ENCODE results near the gene MEGF6. TPM values are rescaled to one million over a fixed set of nuclear protein-coding genes. Genes with fewer than 3 reads are reported as not detected.

MEGF6 gene
- total and polyA plus RNA-seq, 12 donors = 1.8 to 14.1 (median 7.0) TPM

- peak in 6 of 8 donors; percentile 11 to 43 (median 34) for ATAC-seq
- intact Hi-C loops (cut with DNase I) = no loop called here
- DNase-seq = peak in 1 of 2 donors; percentile 22
These were observed 150.6 kb downstream of the MEGF6 start for GRCh38 chr1:3460672-3461131.

DNA sequence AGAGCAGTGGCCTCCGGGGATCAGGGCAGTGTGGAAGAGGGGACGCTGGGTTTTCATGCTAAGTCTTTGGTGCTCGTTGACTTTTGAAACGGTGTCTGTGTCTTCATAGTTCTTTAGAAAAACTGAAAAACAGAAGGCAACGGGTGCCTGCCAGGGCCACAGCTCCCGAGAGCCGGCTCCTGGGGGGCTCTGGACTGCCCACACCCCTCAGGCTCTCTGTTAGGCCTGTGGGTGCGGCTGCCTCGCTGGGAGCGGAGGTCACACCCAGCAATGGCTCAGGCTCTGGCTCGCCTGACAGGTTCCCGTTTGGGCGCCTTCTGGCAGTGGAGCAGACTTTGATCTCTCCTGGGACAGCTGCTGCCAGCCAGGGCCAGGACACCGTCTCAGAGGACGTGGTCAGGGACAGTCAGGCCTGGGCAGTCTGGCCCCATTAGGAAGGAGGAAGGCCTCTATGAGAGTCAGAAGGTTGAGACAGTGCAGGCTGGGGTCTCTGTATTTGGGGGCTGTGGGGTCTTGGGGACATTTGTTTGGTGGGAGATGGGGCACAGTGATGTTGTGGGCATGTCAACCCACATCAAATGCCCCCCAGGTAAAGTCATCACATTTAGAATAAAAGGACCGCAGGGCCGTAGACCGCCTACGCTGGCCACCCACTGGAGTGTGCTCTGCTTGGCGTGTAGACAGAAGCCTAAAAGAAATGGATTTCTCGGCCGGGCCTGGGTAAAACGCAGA lies 151.2 kb downstream of the MEGF6 start:
- H3K4me1 ChIP-seq = peaks cover 6 to 35% (median 20%) of the 10 kb centered on the region in 9 donors
- intact Hi-C loops (cut with DNase I) = loop anchor here in 1 of 10 donors (10.0 kb wide), 1 partner anchor 265 kb away; no protein-coding TSS in a partner anchor
- H3K27ac ChIP-seq = peak overlapping the region in 1 of 10 donors; percentile 48
- ATAC-seq = peak in 3 of 8 donors; percentile 12 to 49 (median 38)
- H3K36me3 ChIP-seq = no peaks in the 10 kb centered on the region
- 73 to 84% methylated on average over 23 of the region's 23 CpGs for WGBS, 2 donors
- H3K4me3 ChIP-seq = no peak overlapping the region
- H3K27me3 ChIP-seq = peaks cover 0 to 5% (median 0%) of the 10 kb centered on the region in 7 donors
- H3K9me3 ChIP-seq = no peaks in the 10 kb centered on the region
- DNase-seq = peak in 1 of 2 donors; percentile 22
- TF ChIP-seq CTCF (IDR thresholded peaks at IDR 0.05) = no peak

More at GRCh38 chr1:3460672-3461131, 150.6 kb downstream of the MEGF6 start:
- H3K4me1 ChIP-seq = peaks cover 5 to 33% (median 17%) of the 10 kb centered on the region in 9 donors
- no peaks in the 10 kb centered on the region for H3K36me3 ChIP-seq
- WGBS, 2 donors = 49 to 54% methylated on average over 14 of the region's 14 CpGs
- H3K4me3 ChIP-seq = no peak overlapping the region
- H3K27ac ChIP-seq = peak overlapping the region in 1 of 10 donors; percentile 48
- H3K9me3 ChIP-seq = no peaks in the 10 kb centered on the region
- no peak for TF ChIP-seq CTCF (IDR thresholded peaks at IDR 0.05)
- no peaks in the 10 kb centered on the region for H3K27me3 ChIP-seq

DNA sequence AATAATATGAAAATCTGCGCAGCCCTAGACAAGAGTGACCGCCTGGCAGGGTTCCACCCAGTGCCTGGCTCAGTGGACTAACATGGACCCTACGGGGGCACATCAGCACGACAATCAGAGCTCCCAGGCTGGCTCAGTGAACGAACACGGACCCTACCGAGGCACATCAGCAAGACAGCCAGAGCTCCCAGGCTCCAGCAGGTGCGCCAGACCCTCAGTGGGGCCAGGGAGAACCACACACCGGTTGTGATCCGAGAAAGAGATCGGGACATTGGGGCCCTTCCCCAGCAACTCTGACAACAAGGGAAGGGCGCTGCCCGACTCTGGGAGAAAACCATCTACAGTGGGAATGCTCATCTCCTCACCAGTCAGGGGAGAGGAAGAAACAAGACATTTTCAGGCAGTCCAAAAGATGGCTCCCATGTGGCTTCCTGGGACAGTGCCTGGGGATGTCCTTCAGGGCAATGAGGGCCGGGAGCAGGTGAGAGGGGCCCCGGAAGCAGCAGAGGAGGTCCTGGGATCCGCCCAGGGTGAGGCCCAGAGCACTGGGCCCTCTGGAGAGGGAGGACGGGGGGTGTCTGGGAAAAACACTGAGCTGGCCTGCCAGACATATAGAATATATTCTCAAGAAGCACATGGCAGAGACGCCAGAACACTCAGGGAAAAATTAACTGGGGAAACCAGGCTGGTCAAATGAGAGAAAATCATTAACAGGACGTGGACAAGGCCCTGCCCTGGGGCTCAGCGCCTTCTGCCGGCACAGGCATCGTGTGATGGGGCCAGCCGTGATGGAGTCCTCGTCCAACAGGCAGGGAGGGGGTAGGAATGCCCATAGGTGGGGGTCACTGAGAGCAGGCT lies 152.0 kb downstream of the MEGF6 start:
- no peak for TF ChIP-seq CTCF (IDR thresholded peaks at IDR 0.05)
- Histone ChIP-seq H3K27ac (peak overlapping the region in 1 of 10 donors; percentile 48), H3K36me3 (no peaks in the 10 kb centered on the region), H3K4me3 (no peak overlapping the region), H3K27me3 (peaks cover 0 to 11% (median 0%) of the 10 kb centered on the region in 7 donors), H3K4me1 (peaks cover 11 to 41% (median 25%) of the 10 kb centered on the region in 9 donors), H3K9me3 (no peaks in the 10 kb centered on the region)
- no peak for ATAC-seq
- peak in 1 of 2 donors; percentile 9 for DNase-seq
- intact Hi-C loops (cut with DNase I) = loop anchor here in 1 of 10 donors (10.0 kb wide), 1 partner anchor 266 kb away; no protein-coding TSS in a partner anchor
- WGBS, 2 donors = 91 to 92% methylated on average over 24 of the region's 24 CpGs
